ENCODE results near the gene PLCH2.

Gene PLCH2

GRCh38 chr1:2532485-2533160, 56.5 kb downstream of the PLCH2 start:
- no peak for DNase-seq (ENCODE audit: low read depth)
- H3K4me3 ChIP-seq (ENCODE audit: low read length): no peak overlapping the region
- TF ChIP-seq, protein P1, sequence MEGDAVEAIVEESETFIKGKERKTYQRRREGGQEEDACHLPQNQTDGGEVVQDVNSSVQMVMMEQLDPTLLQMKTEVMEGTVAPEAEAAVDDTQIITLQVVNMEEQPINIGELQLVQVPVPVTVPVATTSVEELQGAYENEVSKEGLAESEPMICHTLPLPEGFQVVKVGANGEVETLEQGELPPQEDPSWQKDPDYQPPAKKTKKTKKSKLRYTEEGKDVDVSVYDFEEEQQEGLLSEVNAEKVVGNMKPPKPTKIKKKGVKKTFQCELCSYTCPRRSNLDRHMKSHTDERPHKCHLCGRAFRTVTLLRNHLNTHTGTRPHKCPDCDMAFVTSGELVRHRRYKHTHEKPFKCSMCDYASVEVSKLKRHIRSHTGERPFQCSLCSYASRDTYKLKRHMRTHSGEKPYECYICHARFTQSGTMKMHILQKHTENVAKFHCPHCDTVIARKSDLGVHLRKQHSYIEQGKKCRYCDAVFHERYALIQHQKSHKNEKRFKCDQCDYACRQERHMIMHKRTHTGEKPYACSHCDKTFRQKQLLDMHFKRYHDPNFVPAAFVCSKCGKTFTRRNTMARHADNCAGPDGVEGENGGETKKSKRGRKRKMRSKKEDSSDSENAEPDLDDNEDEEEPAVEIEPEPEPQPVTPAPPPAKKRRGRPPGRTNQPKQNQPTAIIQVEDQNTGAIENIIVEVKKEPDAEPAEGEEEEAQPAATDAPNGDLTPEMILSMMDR (conservative IDR thresholded peaks at IDR 0.05; ENCODE audit: low read length): no peak

GRCh38 chr1:2533365-2533764, 57.3 kb downstream of the PLCH2 start:
- TF ChIP-seq, protein P1 (conservative IDR thresholded peaks at IDR 0.05; ENCODE audit: low read length): no peak
- peak; percentile 35 for DNase-seq (ENCODE audit: low read depth)
- no peak overlapping the region for H3K4me3 ChIP-seq (ENCODE audit: low read length)

- TF ChIP-seq, protein P1 (conservative IDR thresholded peaks at IDR 0.05; ENCODE audit: low read length): no peak
- H3K4me3 ChIP-seq (ENCODE audit: low read length): no peak overlapping the region
- DNase-seq (ENCODE audit: low read depth): no peak
Measured at GRCh38 chr1:2534315-2534686, 58.2 kb downstream of the PLCH2 start.

DNA sequence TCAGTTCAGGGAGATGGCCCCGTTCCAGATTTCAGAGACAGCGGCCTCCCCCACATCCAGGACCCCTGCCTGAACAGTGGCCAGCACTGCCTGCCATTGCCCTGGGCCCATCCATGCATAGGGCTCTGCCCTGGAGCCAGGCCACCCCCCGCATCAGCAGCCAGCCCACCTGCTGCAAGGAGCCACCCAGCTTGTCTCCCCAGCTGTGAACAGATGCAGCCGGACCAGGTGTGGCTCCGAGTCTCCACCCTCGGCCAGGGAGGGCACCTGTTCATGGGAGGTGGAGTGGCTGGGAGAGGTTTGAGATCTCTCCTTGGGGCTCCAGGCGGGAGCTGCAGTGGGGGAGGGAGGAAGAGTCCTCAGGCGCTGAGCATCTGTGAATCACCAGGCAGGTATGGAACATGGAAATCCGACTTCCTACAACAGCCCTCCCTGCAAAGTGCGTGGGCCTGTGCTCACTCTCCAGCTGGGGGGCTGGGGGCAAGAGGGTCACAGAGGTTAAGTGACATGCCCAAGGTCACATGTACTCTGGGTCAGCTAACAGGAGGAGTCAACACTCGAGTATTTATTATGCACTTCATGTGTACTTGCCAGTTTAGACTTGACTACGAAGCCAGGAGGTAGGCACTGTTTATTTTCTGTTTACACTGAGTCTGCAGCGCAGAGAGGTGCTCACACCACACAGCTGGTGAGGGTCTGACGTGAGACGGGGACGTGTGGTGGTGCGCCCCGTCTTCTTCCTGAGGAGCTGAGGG, 58.8 kb downstream of the PLCH2 start:
- peak; percentile 34 for DNase-seq (ENCODE audit: low read depth)
- no peak overlapping the region for H3K4me3 ChIP-seq (ENCODE audit: low read length)
- TF ChIP-seq, protein P1 (conservative IDR thresholded peaks at IDR 0.05; ENCODE audit: low read length): no peak

DNA sequence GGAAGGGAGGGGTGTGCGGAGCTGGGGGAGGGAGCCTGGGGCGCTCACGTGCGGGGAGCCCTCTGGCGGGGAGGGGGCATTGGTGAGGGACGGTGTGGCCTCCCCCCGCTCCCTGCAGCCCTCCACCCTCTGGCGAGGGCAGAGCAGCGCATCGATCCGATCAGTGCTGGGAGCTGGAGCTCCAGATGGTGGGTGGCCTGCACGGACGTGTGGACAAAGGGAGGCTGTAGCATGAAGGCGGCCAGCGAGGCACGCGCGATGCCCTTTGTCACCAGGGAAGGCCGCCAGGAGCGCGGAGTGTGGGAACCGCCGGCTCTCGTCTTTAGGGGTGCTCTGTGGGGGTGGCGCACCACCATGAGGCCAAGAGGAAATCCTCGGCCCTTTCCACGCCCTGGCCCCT, 59.4 kb downstream of the PLCH2 start:
- TF ChIP-seq, protein P1 (conservative IDR thresholded peaks at IDR 0.05; ENCODE audit: low read length): no peak

DNA sequence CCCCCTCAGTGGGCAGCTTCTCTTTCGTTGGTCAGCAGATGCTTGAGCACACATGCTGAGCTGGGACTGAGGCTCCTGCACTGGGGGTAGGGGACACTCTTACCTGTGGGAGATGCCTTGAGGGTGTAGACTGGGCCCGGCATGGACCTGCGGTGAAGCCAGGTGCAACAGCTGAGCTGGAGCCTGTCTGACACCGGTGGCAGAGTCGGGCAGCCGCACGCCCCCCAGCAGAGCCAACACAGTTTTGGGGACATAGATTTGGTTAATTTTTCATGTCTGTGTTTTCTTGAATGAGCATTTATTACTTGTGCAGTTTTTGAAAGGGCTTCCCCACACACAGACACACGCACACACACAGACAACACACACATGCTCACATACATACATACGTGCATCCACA, 59.9 kb downstream of the PLCH2 start:
- TF ChIP-seq, protein P1 (conservative IDR thresholded peaks at IDR 0.05; ENCODE audit: low read length): no peak
- no peak for DNase-seq (ENCODE audit: low read depth)
- H3K4me3 ChIP-seq (ENCODE audit: low read length): no peak overlapping the region

More for the DNA sequence above, 59.4 kb downstream of the PLCH2 start:
- H3K4me3 ChIP-seq (ENCODE audit: low read length): no peak overlapping the region
- no peak for DNase-seq (ENCODE audit: low read depth)

- TF ChIP-seq, protein P1 (conservative IDR thresholded peaks at IDR 0.05; ENCODE audit: low read length): no peak
- no peak for DNase-seq (ENCODE audit: low read depth)
- H3K4me3 ChIP-seq (ENCODE audit: low read length): no peak overlapping the region
Measured at GRCh38 chr1:2537784-2538115, 61.7 kb downstream of the PLCH2 start.
